GM18511 (cell line): ENCODE measurements around the gene DKK3.

Experiments
- ATAC-seq: cut with Tn5 transposase; IDR thresholded peaks from one replicate; pipeline ENCODE4 v1.9.1; 2021; ENCODE audit warnings: mild to moderate bottlenecking, moderate library complexity; ENCODE audit not compliant: unreplicated experiment

The DKK3 gene

GRCh38 chr11:12031856-12032544, 23.6 kb upstream of the DKK3 start:
- ATAC-seq: no peak

- ATAC-seq: no peak
Measured at GRCh38 chr11:12029738-12030363, 21.4 kb upstream of the DKK3 start.

GRCh38 chr11:12029119-12029518, 20.7 kb upstream of the DKK3 start:
- ATAC-seq: no peak

GRCh38 chr11:12028303-12028702, 19.9 kb upstream of the DKK3 start:
- ATAC-seq: no peak

DNA sequence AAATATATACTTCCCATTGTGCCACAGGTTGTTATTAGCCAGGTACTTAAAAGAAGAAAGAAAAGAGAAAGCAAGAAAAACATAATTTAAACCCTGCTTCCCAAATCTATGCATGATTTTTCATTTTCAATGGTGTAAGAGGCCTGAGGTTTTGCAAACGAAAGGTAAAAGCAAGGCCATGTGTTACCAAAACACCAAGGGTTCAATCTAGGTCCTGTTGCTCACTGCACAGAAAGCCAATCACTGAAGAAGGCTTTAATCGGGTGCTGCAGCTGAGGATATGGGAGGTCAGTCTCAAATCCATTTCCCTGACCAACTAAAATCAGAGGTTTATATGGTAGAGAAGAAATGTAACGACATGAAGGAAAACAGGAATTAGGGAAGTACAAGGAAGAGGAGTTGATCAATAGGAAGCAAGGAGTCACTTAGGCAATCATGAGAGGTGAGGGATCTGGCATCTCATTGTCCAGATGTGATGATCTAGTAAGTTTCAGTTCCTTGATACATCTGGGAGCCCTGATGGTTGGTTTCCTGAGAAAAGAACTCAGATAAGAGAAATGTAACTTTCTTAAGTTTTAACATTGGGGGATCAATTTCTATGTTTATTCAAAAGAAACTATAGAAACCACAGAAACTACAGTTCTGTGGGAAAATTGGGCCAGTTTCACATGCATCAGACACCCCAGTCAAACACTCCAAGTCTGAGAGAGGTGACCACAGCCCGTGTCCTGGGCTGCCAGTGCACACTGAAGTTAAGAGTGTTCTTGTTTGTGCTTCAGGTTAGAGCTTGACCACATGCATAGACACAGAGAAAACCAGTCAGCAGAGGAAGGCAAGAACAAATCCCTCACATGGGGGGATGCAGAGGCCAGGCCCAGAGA, 18.1 kb upstream of the DKK3 start:
- no peak for ATAC-seq

DNA sequence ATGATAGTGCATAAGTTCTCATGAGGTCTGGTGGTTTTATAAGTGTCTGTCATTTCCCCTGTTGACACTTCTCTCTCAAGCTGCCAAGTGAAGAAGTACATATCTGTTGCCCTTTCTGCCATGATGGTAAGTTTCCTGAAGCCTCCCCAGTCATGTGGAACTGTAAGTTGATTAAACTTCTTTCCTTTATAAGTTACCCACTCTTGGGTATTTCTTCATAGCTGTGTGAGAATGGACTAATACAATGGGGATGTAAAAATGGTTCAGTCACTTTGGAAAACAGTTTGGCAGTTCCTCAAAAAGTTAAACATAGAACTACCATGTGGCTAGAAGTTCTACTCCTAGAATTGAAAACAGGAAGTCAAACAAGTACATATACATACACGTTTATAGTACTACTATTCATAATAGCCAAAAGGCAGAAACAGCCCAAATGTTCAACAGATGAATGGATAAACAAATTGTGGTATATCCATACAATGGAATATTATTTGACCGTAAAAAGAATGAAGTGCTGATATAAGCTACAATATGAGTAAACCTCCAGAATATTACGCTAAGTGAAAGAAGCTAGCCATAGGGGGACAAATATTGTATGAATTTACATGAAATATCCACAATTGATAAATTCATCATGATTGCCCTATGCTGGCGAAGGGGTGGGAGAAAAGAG, 16.0 kb upstream of the DKK3 start:
- ATAC-seq: no peak

- ATAC-seq: no peak
Measured at GRCh38 chr11:12023015-12023414, 14.6 kb upstream of the DKK3 start.

- no peak for ATAC-seq
Measured at GRCh38 chr11:12020546-12020945, 12.1 kb upstream of the DKK3 start.

DNA sequence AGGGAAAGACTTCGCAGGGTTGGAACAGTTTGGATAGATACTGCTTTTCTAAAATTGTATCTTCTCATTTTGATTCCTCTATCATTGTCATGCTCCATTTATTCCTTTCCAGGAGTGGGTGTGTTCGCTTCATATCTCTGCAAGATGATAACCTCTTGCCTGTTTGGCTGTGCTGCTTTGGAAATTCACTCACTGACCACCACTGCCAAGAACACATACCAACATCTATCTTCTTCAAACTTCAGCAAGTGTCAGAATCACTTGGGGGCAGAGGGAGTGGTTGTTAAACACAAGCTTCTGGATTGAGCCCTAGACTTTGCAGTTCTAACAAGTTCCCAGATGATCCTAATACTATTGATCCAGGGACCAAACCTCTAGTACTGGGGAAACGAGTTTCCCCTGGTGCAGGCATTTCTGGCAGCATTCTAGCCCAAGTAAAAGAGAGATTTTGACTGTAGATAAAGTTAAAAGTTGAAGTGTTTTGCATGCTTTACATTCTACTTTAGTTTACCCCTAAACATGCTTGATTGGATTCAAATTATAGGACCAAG, 11.5 kb upstream of the DKK3 start:
- no peak for ATAC-seq

- ATAC-seq: no peak
Measured at GRCh38 chr11:12019337-12019736, 10.9 kb upstream of the DKK3 start.

DNA sequence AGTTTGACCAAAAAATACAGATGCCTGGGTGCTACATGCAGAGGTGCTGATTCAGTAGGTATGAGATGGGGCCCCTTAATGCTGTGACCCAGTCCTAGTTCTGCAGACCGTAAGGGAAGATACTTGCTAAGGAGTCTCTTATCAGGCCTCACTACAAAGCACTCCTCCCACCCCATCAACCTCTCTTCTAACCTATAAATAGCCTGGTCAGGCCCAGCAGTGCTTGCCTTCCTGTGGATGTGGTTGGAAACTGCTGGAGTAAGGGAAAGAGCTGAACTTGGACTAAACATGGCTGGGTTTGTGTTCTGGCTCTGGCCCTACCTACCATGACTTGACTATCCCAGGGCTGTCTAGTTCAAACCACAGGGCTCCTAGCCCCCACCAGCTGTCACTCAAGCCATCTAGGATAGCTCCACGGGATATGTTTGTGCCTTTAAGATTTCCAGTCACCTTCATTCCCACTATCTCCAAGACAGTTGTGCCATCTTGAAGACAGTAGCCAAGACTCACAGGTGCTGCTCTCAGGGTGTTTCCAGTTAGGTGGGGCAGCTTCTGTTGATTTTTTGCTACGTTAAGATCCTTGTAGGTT, 9.5 kb upstream of the DKK3 start:
- no peak for ATAC-seq

- ATAC-seq: no peak
Measured at GRCh38 chr11:12017243-12017678, 8.8 kb upstream of the DKK3 start.

- no peak for ATAC-seq
Measured at GRCh38 chr11:12016246-12016645, 7.8 kb upstream of the DKK3 start.

- ATAC-seq: no peak
Measured at GRCh38 chr11:12015486-12015885, 7.1 kb upstream of the DKK3 start.

DNA sequence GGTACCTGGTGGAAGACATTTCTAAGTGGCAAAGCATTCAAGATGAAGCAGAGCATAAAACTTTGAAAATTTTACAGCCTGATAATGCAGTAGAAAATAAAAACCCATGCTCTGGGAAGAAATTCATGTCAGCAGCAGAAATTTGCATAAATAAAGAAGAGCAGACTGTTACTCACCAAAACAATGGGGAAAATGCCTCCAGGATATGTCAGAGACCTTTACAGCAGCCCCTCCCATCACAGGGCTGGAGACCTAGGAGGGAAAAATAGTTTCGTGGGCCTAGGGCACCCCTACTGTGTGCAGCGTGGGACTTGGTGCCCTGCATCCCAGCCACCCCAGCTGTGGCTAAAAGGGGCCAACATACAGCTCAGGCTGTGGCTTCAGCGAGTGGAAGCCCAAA, 5.4 kb upstream of the DKK3 start:
- ATAC-seq: no peak

DNA sequence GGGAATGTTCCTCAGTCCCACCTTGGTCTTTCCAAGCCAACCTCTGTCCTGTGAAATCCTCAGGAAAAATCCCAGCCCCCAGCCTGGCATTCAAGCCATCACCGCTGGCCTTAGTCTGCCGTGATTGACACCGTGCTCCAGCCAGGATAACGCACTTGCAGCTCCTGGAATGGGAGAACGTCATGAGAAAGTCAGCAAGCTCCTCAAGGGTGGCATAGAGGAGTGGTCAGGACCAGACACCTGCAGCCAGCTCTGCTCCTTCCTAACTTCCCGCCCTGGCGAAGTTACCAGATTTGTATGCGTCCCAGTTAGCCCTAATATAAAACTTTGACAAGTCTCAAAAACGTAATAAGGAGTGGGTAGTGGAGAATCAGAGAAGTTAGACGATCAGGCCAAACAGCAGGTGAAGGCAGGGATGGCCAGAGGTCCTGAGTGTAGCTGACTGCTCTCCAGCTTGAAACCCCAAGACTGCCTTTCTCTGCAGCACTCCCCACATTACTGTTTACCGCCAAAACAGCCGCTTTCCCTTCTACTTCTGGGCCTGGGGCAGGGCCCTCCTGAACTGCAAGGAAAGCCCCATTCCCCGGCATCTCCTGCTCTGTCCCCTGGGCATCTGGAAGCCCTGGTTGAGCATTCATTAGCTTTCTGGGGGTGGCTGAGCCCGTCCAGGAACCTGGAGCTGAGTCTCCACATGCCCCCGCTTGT, 1.3 kb upstream of the DKK3 start:
- ATAC-seq: no peak

GRCh38 chr11:12008790-12009616, 577 bp upstream of the DKK3 start:
- no peak for ATAC-seq

DNA sequence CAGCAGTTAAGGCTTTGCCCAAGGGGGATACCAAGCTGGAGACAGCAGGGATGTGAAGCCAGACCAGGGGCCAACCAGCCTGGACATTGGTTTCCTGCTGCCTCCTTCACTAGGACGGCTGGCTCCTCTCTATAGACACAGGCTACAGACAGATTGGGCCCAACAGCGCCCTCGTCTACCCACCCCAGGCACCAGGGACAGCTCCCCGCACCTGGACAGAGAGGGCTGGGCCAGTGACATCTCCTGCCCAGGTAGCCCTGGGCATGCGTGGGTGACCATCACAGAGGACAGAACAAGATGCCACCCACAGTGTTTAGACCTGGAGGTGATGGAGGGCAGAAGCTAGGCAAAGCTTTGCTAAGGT, 1.2 kb downstream of the DKK3 start:
- ATAC-seq: no peak

DNA sequence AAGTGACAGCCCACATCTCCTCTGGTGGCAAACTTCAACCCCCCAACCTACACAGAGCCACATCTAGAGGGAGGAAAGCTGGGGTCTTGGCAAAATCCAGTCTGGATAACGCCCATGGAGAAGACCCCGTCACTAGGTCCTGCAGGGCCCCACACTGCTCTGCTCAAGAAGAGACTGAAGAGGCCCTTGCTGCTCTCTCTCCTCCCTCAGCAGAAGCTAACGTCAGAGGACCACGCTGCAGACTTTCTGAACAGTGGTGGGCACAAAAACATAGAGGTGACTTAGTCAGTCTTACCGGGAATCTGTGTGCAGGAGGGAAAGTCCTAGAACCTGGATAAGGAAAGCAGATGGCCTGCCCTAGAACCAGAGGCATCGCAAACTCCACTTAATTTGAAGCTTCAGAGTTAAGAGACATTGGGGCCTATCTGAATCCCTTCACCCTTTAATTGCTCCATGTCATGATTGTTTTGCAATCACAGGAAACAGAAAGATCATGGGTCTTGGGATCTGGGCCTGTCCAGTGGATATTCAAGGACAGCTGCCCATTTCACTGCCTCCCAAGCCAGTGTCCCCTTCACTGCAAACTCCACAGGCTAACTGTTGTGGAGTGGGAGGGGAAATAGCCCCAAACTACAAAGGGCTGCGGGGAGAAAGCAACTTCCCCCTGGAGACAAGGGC, 1.7 kb downstream of the DKK3 start:
- no peak for ATAC-seq
